Panc1 (cell line): ENCODE data around the gene TTC39B. TPM values are rescaled to one million over a fixed set of nuclear protein-coding genes. Genes with fewer than 3 reads are reported as not detected.

Experiments used
- ATAC-seq: fragments of 200-7000 bp; cut with Tn5 transposase; 2 replicates; pipeline ENCODE4 v1.9.1; 2020; ENCODE audit warnings: mild to moderate bottlenecking, moderate library complexity
- BruUV-seq: library from RNA; stranded (reverse); fragments of 400-500 nt; replicated peaks from 2 replicates; lab custom pipeline; 2021; lab: Mats Ljungman, UMichigan
- CTCF ChIA-PET: fragments of 300-600 bp; sonication (Branson Sonifier 250); formaldehyde crosslinking; loops from one replicate; lab custom pipeline; 2022; ENCODE audit warnings: antibody characterized with exemption; lab: Charles Lee
- POLR2A ChIA-PET: fragments of 300-600 bp; sonication (Branson Sonifier 250); formaldehyde crosslinking; loops from one replicate; lab custom pipeline; 2022; ENCODE audit warnings: antibody characterized with exemption; lab: Charles Lee
- DNase-seq: peaks from one replicate; pipeline ENCODE4 v3.0.0-alpha.2; 2010; ENCODE audit warnings: low read depth, low spot score
- H3K27ac ChIP-seq: 2 replicates; pipeline ENCODE4 v1.5.1; 2011; ENCODE audit warnings: mild to moderate bottlenecking, low read length, inconsistent platforms
- H3K27me3 ChIP-seq: fragments of 200-500 bp; sonication (Bioruptor generic); 2 replicates; pipeline ENCODE4 v1.6.0; 2014; ENCODE audit warnings: low read length, inconsistent platforms; ENCODE audit not compliant: control insufficient read depth, insufficient read depth
- H3K36me3 ChIP-seq: fragments of 200-500 bp; sonication (Bioruptor generic); 2 replicates; pipeline ENCODE4 v1.5.1; 2014; ENCODE audit warnings: inconsistent platforms, mild to moderate bottlenecking, low read length, moderate library complexity; ENCODE audit not compliant: control insufficient read depth, insufficient read depth
- H3K4me1 ChIP-seq: 2 replicates; pipeline ENCODE4 v1.5.1; 2011; ENCODE audit warnings: inconsistent platforms, mild to moderate bottlenecking, low read length, moderate library complexity; ENCODE audit not compliant: control insufficient read depth, insufficient read depth
- H3K4me3 ChIP-seq, 2 experiments: 2 replicates each; pipeline ENCODE4 v1.5.1; 2011 to 2012; ENCODE audit warnings: low read depth in 2 of 2, low read length in 2 of 2, mild to moderate bottlenecking in 2 of 2, inconsistent platforms in 1 of 2, moderate library complexity in 1 of 2
- H3K9me3 ChIP-seq: fragments of 200-500 bp; sonication (Bioruptor generic); 2 replicates; pipeline ENCODE4 v1.5.1; 2014; ENCODE audit warnings: low read depth, mild to moderate bottlenecking, inconsistent platforms, low read length, moderate library complexity; ENCODE audit not compliant: control insufficient read depth, insufficient read depth
- CTCF ChIP-seq: fragments of 450-650 bp; IDR thresholded peaks from 2 replicates; pipeline ENCODE4 v1.5.1; 2017; ENCODE audit warnings: mild to moderate bottlenecking
- POLR2AphosphoS5 ChIP-seq: IDR thresholded peaks from 2 replicates; pipeline ENCODE4 v1.6.1; 2012; ENCODE audit warnings: mild to moderate bottlenecking, low read depth, low read length, moderate library complexity
- REST ChIP-seq, 2 experiments: IDR thresholded peaks; 2 replicates each; pipeline ENCODE4 v1.6.1; 2011 to 2012; ENCODE audit warnings: low read depth in 2 of 2, control low read depth in 1 of 2, low read length in 1 of 2, mild to moderate bottlenecking in 1 of 2, moderate library complexity in 1 of 2; ENCODE audit not compliant: insufficient read depth in 1 of 2
- SIN3A ChIP-seq: IDR thresholded peaks from 2 replicates; pipeline ENCODE4 v1.6.1; 2012; ENCODE audit warnings: low read depth, mild to moderate bottlenecking, low read length, moderate library complexity, borderline replicate concordance; ENCODE audit not compliant: insufficient read depth
- TCF7L2 ChIP-seq: IDR thresholded peaks from 2 replicates; pipeline ENCODE4 v1.6.1; 2011; ENCODE audit warnings: mild to moderate bottlenecking, low read depth, low read length, inconsistent platforms
- in situ Hi-C: cut with HindIII; loops from 2 replicates; pipeline ENCODE4 v1.10.0; 2016; ENCODE audit warnings: low sequenced_read_pairs, low pct_unique_long_range_greater_than_20kb
- intact Hi-C: fragments of 100-400 bp; cut with micrococcal nuclease; formaldehyde crosslinking; loops from one replicate; pipeline ENCODE4 v1.10.0; 2022; ENCODE audit not compliant: unreplicated experiment
- total RNA-seq: library from RNA; stranded (reverse); gene quantifications from one replicate; pipeline ENCODE4 v1.2.1, GENCODE V29; 2021; ENCODE audit not compliant: unreplicated experiment

Gene TTC39B
- total RNA-seq, 1 experiment from 2014 or later: 1.6 TPM

GRCh38 chr9:15146268-15146700, 160.7 kb downstream of the TTC39B start:
- BruUV-seq: no TSS peak
- in situ Hi-C loops: no loop called here
- Histone ChIP-seq H3K4me1 (no peaks in the 10 kb centered on the region), H3K9me3 (no peaks in the 10 kb centered on the region), H3K4me3 (no peak overlapping the region), H3K36me3 (no peaks in the 10 kb centered on the region), H3K27ac (no peak overlapping the region), H3K27me3 (no peaks in the 10 kb centered on the region)
- ChIA-PET POLR2A (no interaction called here), CTCF (no interaction called here)
- no peak for DNase-seq
- no peak for ATAC-seq
- intact Hi-C loops: no loop called here
- TF ChIP-seq CTCF (no peak), REST (IDR thresholded peaks at IDR 0.05; ENCODE audit: insufficient read depth in 1 of 2, low read depth in 2 of 2, low read length in 1 of 2) (no peak), SIN3A (no peak), POLR2AphosphoS5 (no peak), TCF7L2 (no peak)

GRCh38 chr9:15144622-15145061, 162.4 kb downstream of the TTC39B start:
- Histone ChIP-seq H3K9me3 (no peaks in the 10 kb centered on the region), H3K36me3 (no peaks in the 10 kb centered on the region), H3K4me3 (no peak overlapping the region), H3K27me3 (no peaks in the 10 kb centered on the region), H3K4me1 (no peaks in the 10 kb centered on the region), H3K27ac (no peak overlapping the region)
- POLR2A ChIA-PET: no interaction called here
- CTCF ChIA-PET: interaction anchor here (0.6 kb wide), 1 partner anchor 507 kb away, joined by 7 read pairs; no protein-coding TSS in a partner anchor
- no TSS peak for BruUV-seq
- TF ChIP-seq POLR2AphosphoS5: no peak
- TF ChIP-seq TCF7L2: no peak
- TF ChIP-seq SIN3A: no peak
- no peak for TF ChIP-seq REST (IDR thresholded peaks at IDR 0.05; ENCODE audit: insufficient read depth in 1 of 2, low read depth in 2 of 2, low read length in 1 of 2)
- TF ChIP-seq CTCF: no peak
- in situ Hi-C loops (no loop called here), intact Hi-C loops (no loop called here)
- ATAC-seq (no peak), DNase-seq (no peak)
